NCI-H2227 (cell line): ENCODE data around the gene ADI1.

ENCODE experiments used
- DNase-seq: peaks from one replicate; lab custom pipeline; 2025; ENCODE audit not compliant: unreplicated experiment; lab: John Stamatoyannopoulos, UW

ADI1 gene

GRCh38 chr2:3481736-3482362 is 37.5 kb downstream of the ADI1 start:
- DNase-seq = no peak

- no peak for DNase-seq
Measured at GRCh38 chr2:3481011-3481400, 38.3 kb downstream of the ADI1 start.

- DNase-seq = no peak
Measured at GRCh38 chr2:3480352-3481010, 38.9 kb downstream of the ADI1 start.

- DNase-seq = no peak
Measured at GRCh38 chr2:3479430-3480320, 39.7 kb downstream of the ADI1 start.

GRCh38 chr2:3478846-3479385 is 40.4 kb downstream of the ADI1 start:
- no peak for DNase-seq

GRCh38 chr2:3476985-3477327 is 42.4 kb downstream of the ADI1 start:
- DNase-seq = no peak

GRCh38 chr2:3476321-3476984 is 42.9 kb downstream of the ADI1 start:
- DNase-seq = no peak

- DNase-seq = no peak
Measured at GRCh38 chr2:3475771-3476170, 43.6 kb downstream of the ADI1 start.

- DNase-seq = no peak
Measured at GRCh38 chr2:3472966-3473365, 46.4 kb downstream of the ADI1 start.

- no peak for DNase-seq
Measured at GRCh38 chr2:3472296-3472695, 47.0 kb downstream of the ADI1 start.

GRCh38 chr2:3470856-3471737 is 48.2 kb downstream of the ADI1 start:
- DNase-seq = no peak

- DNase-seq = no peak
Measured at GRCh38 chr2:3470166-3470651, 49.1 kb downstream of the ADI1 start.

- DNase-seq = no peak
Measured at GRCh38 chr2:3469486-3469885, 49.8 kb downstream of the ADI1 start.

- no peak for DNase-seq
Measured at GRCh38 chr2:3468296-3468988, 50.9 kb downstream of the ADI1 start.

GRCh38 chr2:3467654-3468053 is 51.7 kb downstream of the ADI1 start:
- no peak for DNase-seq

GRCh38 chr2:3466966-3467365 is 52.4 kb downstream of the ADI1 start:
- DNase-seq = no peak

- no peak for DNase-seq
Measured at GRCh38 chr2:3466482-3466863, 52.9 kb downstream of the ADI1 start.

GRCh38 chr2:3465844-3466481 is 53.4 kb downstream of the ADI1 start:
- DNase-seq = no peak

GRCh38 chr2:3465328-3465727 is 54.0 kb downstream of the ADI1 start:
- no peak for DNase-seq
